ENCODE results near the gene ARMS2.

The ARMS2 gene, protein sequence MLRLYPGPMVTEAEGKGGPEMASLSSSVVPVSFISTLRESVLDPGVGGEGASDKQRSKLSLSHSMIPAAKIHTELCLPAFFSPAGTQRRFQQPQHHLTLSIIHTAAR

DNA sequence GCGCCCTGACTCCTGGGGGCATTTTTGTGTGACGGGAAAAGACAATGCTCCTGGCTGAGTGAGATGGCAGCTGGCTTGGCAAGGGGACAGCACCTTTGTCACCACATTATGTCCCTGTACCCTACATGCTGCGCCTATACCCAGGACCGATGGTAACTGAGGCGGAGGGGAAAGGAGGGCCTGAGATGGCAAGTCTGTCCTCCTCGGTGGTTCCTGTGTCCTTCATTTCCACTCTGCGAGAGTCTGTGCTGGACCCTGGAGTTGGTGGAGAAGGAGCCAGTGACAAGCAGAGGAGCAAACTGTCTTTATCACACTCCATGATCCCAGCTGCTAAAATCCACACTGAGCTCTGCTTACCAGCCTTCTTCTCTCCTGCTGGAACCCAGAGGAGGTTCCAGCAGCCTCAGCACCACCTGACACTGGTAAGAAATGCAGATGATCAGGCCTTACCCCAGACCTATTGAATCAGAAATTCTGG, at the start of gene ARMS2:
Gene ARMS2 (plus strand): TSS at position 51 of the 478 bp plus-strand sequence. CDS start 75 bp downstream, at position 126.
- Histone ChIP-seq H3K9me2 (ENCODE audit: low read depth, low read length) (no peaks in the 10 kb centered on the region), H3F3A (ENCODE audit: insufficient read depth, low read length) (no peaks in the 10 kb centered on the region), H4K20me1 (ENCODE audit: insufficient read depth, low read length) (no peaks in the 10 kb centered on the region), H3K4me1 (ENCODE audit: insufficient read depth, low read length, severe bottlenecking) (no peaks in the 10 kb centered on the region), H3K4me2 (ENCODE audit: low read length) (no peak within 1 kb of the TSS), H3K36me3 (ENCODE audit: insufficient read depth, low read length) (no peaks in the 10 kb centered on the region), H3K27me3 (ENCODE audit: insufficient read depth, low read length) (no peaks in the 10 kb centered on the region; the same call in 1 of the 2 replicates), H3K9ac (ENCODE audit: low read length) (no peak within 1 kb of the TSS), H2AFZ (ENCODE audit: low read length) (no peak within 1 kb of the TSS), H3K27ac (ENCODE audit: low read depth, low read length, poor library complexity, severe bottlenecking) (no peak within 1 kb of the TSS), H3K9me3 (ENCODE audit: low read length) (0 out of 2 replicates have a peak, but pooled peaks cover 2% of the 10 kb centered on the region), H3K4me3 (ENCODE audit: low read depth, low read length, poor library complexity, severe bottlenecking) (no peak within 1 kb of the TSS), H3K79me2 (ENCODE audit: insufficient read depth, low read length) (no peaks in the 10 kb centered on the region)
- no peak for TF ChIP-seq EZH2 (IDR thresholded peaks at IDR 0.05; ENCODE audit: borderline replicate concordance, low read length)
- TF ChIP-seq, protein P1, sequence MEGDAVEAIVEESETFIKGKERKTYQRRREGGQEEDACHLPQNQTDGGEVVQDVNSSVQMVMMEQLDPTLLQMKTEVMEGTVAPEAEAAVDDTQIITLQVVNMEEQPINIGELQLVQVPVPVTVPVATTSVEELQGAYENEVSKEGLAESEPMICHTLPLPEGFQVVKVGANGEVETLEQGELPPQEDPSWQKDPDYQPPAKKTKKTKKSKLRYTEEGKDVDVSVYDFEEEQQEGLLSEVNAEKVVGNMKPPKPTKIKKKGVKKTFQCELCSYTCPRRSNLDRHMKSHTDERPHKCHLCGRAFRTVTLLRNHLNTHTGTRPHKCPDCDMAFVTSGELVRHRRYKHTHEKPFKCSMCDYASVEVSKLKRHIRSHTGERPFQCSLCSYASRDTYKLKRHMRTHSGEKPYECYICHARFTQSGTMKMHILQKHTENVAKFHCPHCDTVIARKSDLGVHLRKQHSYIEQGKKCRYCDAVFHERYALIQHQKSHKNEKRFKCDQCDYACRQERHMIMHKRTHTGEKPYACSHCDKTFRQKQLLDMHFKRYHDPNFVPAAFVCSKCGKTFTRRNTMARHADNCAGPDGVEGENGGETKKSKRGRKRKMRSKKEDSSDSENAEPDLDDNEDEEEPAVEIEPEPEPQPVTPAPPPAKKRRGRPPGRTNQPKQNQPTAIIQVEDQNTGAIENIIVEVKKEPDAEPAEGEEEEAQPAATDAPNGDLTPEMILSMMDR (IDR thresholded peaks at IDR 0.05; ENCODE audit: low read length): no peak

DNA sequence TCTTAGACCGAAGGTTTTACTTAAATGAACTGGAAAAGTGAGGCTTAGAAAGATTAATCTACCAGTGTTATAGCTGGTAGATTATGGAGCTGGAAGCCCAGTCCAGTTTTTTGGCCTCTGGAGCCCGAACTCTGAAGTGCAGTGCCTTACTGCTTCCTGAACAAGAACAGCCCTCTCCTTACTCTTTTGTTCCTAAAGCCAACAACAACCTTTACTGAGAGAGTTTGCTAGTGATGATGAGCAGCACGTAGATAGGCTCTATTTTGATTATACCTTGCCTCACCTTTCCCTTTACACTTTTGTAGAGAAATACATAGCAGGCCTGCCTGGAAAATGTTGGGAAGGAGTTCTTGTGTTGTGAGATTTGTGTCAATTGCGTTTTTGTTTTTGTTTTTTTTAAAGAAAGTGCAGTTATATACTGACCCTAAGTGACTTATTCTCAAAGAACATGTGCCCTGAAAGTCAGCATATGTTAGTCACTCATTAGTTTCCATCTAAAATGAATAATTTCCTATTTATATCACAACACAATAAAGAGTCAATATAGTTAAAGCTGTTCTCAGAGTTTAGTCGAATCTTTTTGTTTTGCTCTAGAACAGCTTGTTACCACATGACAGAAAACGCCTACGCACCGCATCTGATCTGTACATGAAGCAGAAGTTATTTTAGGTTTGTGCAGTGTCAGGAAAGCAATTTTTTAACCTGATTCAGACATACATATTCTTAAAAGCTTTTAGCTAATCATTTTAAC, 46.9 kb upstream of the ARMS2 start:
- no peak for TF ChIP-seq EZH2 (IDR thresholded peaks at IDR 0.05; ENCODE audit: borderline replicate concordance, low read length)
- TF ChIP-seq, protein P1 (IDR thresholded peaks at IDR 0.05; ENCODE audit: low read length): no peak
- H3K27me3 ChIP-seq (ENCODE audit: insufficient read depth, low read length): no peaks in the 10 kb centered on the region; the same call in 1 of the 2 replicates

DNA sequence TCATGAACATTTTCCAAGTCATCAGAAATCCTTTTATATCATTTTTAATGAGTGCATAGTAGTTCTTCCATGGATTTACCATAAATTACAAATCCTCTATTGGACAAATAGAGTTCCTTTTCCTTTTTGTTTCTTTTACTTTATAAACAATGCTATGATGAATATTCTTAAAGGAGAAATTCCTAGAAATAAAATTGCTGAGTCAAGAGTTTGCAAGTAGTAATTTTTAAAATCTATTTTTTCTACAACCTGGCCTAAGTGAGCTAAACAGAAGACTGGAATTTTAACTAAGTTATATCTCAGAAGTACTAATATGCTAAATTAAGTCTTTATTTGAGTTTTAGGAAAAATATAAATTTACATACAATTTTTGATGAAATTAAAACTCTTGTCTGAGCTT, 41.1 kb upstream of the ARMS2 start:
- H3K4me1 ChIP-seq (ENCODE audit: insufficient read depth, low read length, severe bottlenecking): no peaks in the 10 kb centered on the region
- H3K9me2 ChIP-seq (ENCODE audit: low read depth, low read length): no peaks in the 10 kb centered on the region
- H2AFZ ChIP-seq (ENCODE audit: low read length): no peak overlapping the region
- H3K79me2 ChIP-seq (ENCODE audit: insufficient read depth, low read length): no peaks in the 10 kb centered on the region
- TF ChIP-seq EZH2 (IDR thresholded peaks at IDR 0.05; ENCODE audit: borderline replicate concordance, low read length): no peak
- TF ChIP-seq, protein P1 (IDR thresholded peaks at IDR 0.05; ENCODE audit: low read length): no peak
- H4K20me1 ChIP-seq (ENCODE audit: insufficient read depth, low read length): no peaks in the 10 kb centered on the region
- no peak overlapping the region for H3K4me2 ChIP-seq (ENCODE audit: low read length)
- no peak overlapping the region for H3K4me3 ChIP-seq (ENCODE audit: low read depth, low read length, poor library complexity, severe bottlenecking)
- H3K9ac ChIP-seq (ENCODE audit: low read length): no peak overlapping the region
- H3K27ac ChIP-seq (ENCODE audit: low read depth, low read length, poor library complexity, severe bottlenecking): no peak overlapping the region
- no peaks in the 10 kb centered on the region for H3K36me3 ChIP-seq (ENCODE audit: insufficient read depth, low read length)
- H3K9me3 ChIP-seq (ENCODE audit: low read length): no peaks in the 10 kb centered on the region
- H3K27me3 ChIP-seq (ENCODE audit: insufficient read depth, low read length): no peaks in the 10 kb centered on the region
- no peaks in the 10 kb centered on the region for H3F3A ChIP-seq (ENCODE audit: insufficient read depth, low read length)

More for the DNA sequence above, 46.9 kb upstream of the ARMS2 start:
- H3K4me2 ChIP-seq (ENCODE audit: low read length): no peak overlapping the region
- no peak overlapping the region for H3K27ac ChIP-seq (ENCODE audit: low read depth, low read length, poor library complexity, severe bottlenecking)
- H3K9me2 ChIP-seq (ENCODE audit: low read depth, low read length): no peaks in the 10 kb centered on the region
- no peaks in the 10 kb centered on the region for H3K79me2 ChIP-seq (ENCODE audit: insufficient read depth, low read length)
- no peaks in the 10 kb centered on the region for H3F3A ChIP-seq (ENCODE audit: insufficient read depth, low read length)
- H3K36me3 ChIP-seq (ENCODE audit: insufficient read depth, low read length): no peaks in the 10 kb centered on the region
- H3K9ac ChIP-seq (ENCODE audit: low read length): no peak overlapping the region
- H3K9me3 ChIP-seq (ENCODE audit: low read length): no peaks in the 10 kb centered on the region
- H3K4me3 ChIP-seq (ENCODE audit: low read depth, low read length, poor library complexity, severe bottlenecking): no peak overlapping the region
- no peaks in the 10 kb centered on the region for H4K20me1 ChIP-seq (ENCODE audit: insufficient read depth, low read length)
- no peaks in the 10 kb centered on the region for H3K4me1 ChIP-seq (ENCODE audit: insufficient read depth, low read length, severe bottlenecking)
- H2AFZ ChIP-seq (ENCODE audit: low read length): no peak overlapping the region

Measured in OCI-LY1 (cell line).